Gastroesophageal sphincter (tissue), 4 donors: Measurements from ENCODE around the gene PRKAR1B. TPM values are rescaled to one million over a fixed set of nuclear protein-coding genes. Genes with fewer than 3 reads are reported as not detected.

Experiments
- ATAC-seq: fragments of 150-250 bp; one replicate; pipeline ENCODE4 v1.9.1; 2016; ENCODE audit warnings: mild to moderate bottlenecking, moderate library complexity
- H3K27ac ChIP-seq, 4 donors: fragments of 200-600 bp; sonication (generic) in 3 of 4; 1 replicate in 3 of 4; 2 replicates in 1 of 4; pipeline ENCODE4 v1.5.1; 2016 to 2019
- H3K27me3 ChIP-seq: fragments of 200-600 bp; sonication (generic); one replicate; pipeline ENCODE4 v1.5.1; 2019
- H3K36me3 ChIP-seq, 2 donors: fragments of 200-600 bp; sonication (generic); one replicate each; pipeline ENCODE4 v1.5.1; 2019; ENCODE audit warnings: control low read depth in 1 of 2
- H3K4me1 ChIP-seq, 3 donors: fragments of 200-600 bp; sonication (generic); 1 replicate in 2 of 3; 2 replicates in 1 of 3; pipeline ENCODE4 v1.5.1; 2016 to 2019; ENCODE audit warnings: control low read depth in 2 of 3
- H3K4me3 ChIP-seq, 2 donors: fragments of 200-600 bp; sonication (generic); one replicate each; pipeline ENCODE4 v1.5.1; 2019; ENCODE audit warnings: mild to moderate bottlenecking in 1 of 2, moderate library complexity in 1 of 2
- H3K9me3 ChIP-seq, 3 donors: fragments of 200-600 bp; sonication (generic); one replicate each; pipeline ENCODE4 v1.5.1; 2017 to 2019; ENCODE audit warnings: control low read depth in 2 of 3
- EP300 ChIP-seq: sonication (generic); formaldehyde crosslinking; IDR thresholded peaks from one replicate; pipeline ENCODE4 v1.6.1; 2017; ENCODE audit warnings: antibody characterized with exemption, mild to moderate bottlenecking
- POLR2A ChIP-seq, 2 donors: fragments of 450-650 bp; IDR thresholded peaks; one replicate each; pipeline ENCODE4 v1.6.1; 2017; ENCODE audit warnings: antibody characterized with exemption in 2 of 2, mild to moderate bottlenecking in 2 of 2, moderate library complexity in 1 of 2
- POLR2AphosphoS5 ChIP-seq: sonication (generic); formaldehyde crosslinking; IDR thresholded peaks from one replicate; pipeline ENCODE4 v1.6.1; 2017; ENCODE audit warnings: antibody characterized with exemption
- WGBS, 2 donors: methylation state at CpG; one replicate each; pipeline ENCODE4 v1.1.5; 2018; ENCODE audit warnings: low coverage in 1 of 2; 5-methylcytosine and 5-hydroxymethylcytosine counted together
- total RNA-seq, 4 donors: library from RNA; depleted of rRNA; stranded (reverse); fragments of >200 nt; gene quantifications; one replicate each; pipeline ENCODE4 v1.1.0, GENCODE V29; 2016
- TF ChIP-seq, protein P1 (sequence below), 4 experiments: fragments of 200-600 bp in 2 of 4; fragments of 450-650 bp in 2 of 4; sonication (generic) in 1 of 4; IDR thresholded peaks; one replicate each; pipeline ENCODE4 v1.5.1; 2017 to 2019; ENCODE audit warnings: antibody characterized with exemption in 4 of 4, mild to moderate bottlenecking in 2 of 4, moderate library complexity in 2 of 4

Gene PRKAR1B
- total RNA-seq, 4 donors from 2014 or later: 11.6 to 39.1 (median 24.8) TPM

DNA sequence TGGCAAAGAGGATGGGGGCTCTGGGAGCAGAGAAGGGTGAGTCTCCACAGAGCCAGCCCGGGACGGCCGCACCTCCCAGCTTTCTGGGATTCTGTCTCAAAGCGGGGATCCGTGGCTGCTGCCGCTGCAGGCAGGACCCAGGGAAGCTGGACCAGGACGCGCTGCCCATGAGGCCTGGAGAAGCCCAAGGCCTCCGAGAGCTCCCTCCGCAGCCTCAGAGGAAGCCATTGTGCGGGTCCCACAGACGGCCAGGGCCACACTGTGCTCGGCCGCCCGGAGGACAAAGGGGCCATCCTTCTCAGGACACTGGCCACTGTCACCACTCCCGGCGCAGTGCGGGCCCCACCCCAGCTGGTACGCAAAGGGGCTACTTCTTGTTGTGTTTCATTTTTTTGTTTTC is 128.2 kb downstream of the PRKAR1B start:
- Histone ChIP-seq H3K4me1 (peaks cover 0 to 31% (median 5%) of the 10 kb centered on the region in 3 donors), H3K9me3 (peaks cover 0 to 5% (median 0%) of the 10 kb centered on the region in 3 donors), H3K27me3 (no peaks in the 10 kb centered on the region), H3K27ac (no peak overlapping the region), H3K36me3 (peaks cover 0 to 16% of the 10 kb centered on the region in 2 donors), H3K4me3 (no peak overlapping the region)
- no peak for ATAC-seq
- 90% methylated on average over 8 of the region's 19 CpGs; no CpG with 5 or more reads in 1 of the 2 donors for WGBS, 2 donors
- TF ChIP-seq, protein P1, sequence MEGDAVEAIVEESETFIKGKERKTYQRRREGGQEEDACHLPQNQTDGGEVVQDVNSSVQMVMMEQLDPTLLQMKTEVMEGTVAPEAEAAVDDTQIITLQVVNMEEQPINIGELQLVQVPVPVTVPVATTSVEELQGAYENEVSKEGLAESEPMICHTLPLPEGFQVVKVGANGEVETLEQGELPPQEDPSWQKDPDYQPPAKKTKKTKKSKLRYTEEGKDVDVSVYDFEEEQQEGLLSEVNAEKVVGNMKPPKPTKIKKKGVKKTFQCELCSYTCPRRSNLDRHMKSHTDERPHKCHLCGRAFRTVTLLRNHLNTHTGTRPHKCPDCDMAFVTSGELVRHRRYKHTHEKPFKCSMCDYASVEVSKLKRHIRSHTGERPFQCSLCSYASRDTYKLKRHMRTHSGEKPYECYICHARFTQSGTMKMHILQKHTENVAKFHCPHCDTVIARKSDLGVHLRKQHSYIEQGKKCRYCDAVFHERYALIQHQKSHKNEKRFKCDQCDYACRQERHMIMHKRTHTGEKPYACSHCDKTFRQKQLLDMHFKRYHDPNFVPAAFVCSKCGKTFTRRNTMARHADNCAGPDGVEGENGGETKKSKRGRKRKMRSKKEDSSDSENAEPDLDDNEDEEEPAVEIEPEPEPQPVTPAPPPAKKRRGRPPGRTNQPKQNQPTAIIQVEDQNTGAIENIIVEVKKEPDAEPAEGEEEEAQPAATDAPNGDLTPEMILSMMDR (IDR thresholded peaks at IDR 0.05): no peak
- TF ChIP-seq POLR2AphosphoS5 (no peak), POLR2A (IDR thresholded peaks at IDR 0.05) (no peak)

DNA sequence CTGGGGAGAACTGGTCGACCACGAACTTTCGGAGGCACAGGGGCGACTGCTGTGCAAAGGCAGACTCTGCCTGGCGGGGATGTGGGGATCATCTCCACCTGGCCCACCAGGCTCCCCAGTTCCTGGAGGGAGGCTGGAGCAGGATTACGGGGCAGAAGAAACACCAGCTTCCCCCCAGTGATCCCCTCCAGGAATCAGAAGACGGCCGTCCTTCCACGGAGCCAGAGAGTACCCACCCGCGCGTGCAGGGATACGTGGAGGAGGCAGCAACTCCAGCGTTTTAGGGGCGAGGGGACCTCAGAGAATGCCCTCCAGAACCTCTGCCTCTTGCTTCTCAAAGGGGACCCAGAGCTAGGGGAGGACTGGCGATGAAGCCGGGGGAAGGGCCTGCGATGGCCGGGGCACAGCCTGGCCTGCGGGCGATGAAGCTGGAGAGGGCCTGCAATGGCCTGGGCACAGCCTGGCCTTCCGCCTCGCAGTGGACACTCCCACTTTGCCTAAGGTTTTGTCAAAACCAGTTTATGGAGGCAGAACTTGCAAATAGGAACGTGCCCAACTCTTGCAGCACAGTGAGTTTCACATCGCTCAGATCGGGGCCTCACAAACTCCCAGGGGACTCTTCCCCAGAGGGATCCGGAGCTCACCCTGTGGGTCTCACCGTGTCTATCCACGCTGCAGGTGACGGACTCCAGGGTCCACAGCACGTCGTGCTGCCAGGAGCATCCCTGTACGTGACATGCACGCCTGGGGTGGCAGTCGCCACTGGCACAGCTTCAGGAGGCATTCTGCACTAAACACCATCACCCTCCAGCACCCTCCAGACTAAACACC is 129.5 kb downstream of the PRKAR1B start:
- Histone ChIP-seq H3K27ac (no peak overlapping the region), H3K4me3 (no peak overlapping the region), H3K4me1 (peaks cover 0 to 26% (median 3%) of the 10 kb centered on the region in 3 donors), H3K9me3 (peaks cover 0 to 5% (median 0%) of the 10 kb centered on the region in 3 donors), H3K27me3 (no peaks in the 10 kb centered on the region), H3K36me3 (peaks cover 0 to 16% of the 10 kb centered on the region in 2 donors)
- ATAC-seq: no peak
- TF ChIP-seq POLR2AphosphoS5 (no peak), EP300 (no peak), POLR2A (IDR thresholded peaks at IDR 0.05) (no peak)
- TF ChIP-seq, protein P1 (IDR thresholded peaks at IDR 0.05): no peak
- 85% methylated on average over 5 of the region's 35 CpGs; no CpG with 5 or more reads in 1 of the 2 donors for whole genome bisulfite sequencing, 2 donors

DNA sequence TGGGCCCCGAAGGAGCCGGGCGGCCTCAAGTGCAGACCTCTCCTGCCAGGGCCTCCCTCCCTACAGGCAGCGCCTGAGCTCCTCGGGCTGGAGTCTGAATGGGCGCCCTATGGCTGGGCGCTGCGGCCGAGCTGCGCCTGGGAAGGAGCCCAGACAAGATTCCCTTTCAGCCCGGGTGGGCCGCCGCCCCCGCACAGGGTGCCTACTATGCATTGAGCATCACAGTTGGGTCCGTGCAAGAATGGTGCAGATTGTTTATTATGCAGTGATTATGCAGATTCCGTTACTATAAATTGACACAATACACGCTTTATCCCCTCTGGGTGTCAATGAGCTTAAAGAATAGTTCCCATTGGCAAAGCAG is 130.3 kb downstream of the PRKAR1B start:
- H3K27ac ChIP-seq: no peak overlapping the region
- H3K4me1 ChIP-seq: peaks cover 0 to 22% (median 0%) of the 10 kb centered on the region in 3 donors
- peaks cover 0 to 16% of the 10 kb centered on the region in 2 donors for H3K36me3 ChIP-seq
- no peak for ATAC-seq
- no peak for TF ChIP-seq POLR2AphosphoS5
- no peak for TF ChIP-seq EP300
- TF ChIP-seq, protein P1 (IDR thresholded peaks at IDR 0.05): no peak
- no peak for TF ChIP-seq POLR2A (IDR thresholded peaks at IDR 0.05)
- 78 to 92% methylated on average over 6 to 9 of the region's 17 CpGs for WGBS, 2 donors
- H3K4me3 ChIP-seq: no peak overlapping the region
- H3K27me3 ChIP-seq: no peaks in the 10 kb centered on the region
- H3K9me3 ChIP-seq: peaks cover 0 to 5% (median 0%) of the 10 kb centered on the region in 3 donors

DNA sequence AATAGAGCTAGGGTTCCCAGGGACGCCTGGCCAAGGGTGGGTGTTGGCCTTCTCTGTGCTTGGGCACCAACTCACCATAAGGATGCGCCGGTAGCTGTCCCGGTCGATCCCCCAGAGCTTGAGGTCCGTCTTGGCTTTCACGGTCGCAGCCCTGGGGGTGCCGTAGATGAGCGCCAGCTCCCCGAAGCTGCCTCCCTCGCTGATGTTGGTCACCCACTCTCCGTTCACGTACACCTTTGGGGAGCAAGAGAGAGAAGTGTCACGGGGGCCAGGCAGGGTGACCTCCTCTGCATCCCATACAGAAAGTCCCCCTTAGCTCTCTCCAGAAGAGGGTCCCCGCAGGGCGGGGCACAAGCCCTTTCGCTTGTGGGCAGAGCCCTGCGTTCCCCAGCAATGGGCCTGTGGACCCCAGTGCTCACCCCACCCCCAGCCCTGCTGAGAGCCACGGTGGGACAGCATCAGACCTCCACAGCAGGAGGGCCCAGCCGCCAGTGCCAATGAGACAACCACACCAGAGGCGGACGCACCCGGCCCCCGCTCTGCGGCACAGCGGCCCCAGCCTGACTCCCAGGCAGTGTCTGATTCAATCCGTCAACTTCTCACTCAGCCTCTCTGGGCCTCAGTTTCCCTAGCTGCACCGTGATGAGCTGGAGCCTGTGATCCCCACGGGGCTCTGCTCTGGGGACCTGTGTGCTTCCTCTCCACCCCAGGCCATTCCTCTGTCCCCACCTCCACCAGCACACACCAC is 130.8 kb downstream of the PRKAR1B start:
- TF ChIP-seq, protein P1 (IDR thresholded peaks at IDR 0.05): no peak
- TF ChIP-seq EP300 (no peak), POLR2A (IDR thresholded peaks at IDR 0.05) (no peak), POLR2AphosphoS5 (no peak)
- ATAC-seq: no peak
- peaks cover 0 to 22% (median 1%) of the 10 kb centered on the region in 3 donors for H3K4me1 ChIP-seq

More for the DNA sequence above, 130.8 kb downstream of the PRKAR1B start:
- WGBS, 2 donors: 100% methylated on average over 1 of the region's 30 CpGs; no CpG with 5 or more reads in 1 of the 2 donors
- Histone ChIP-seq H3K9me3 (peaks cover 0 to 5% (median 0%) of the 10 kb centered on the region in 3 donors), H3K36me3 (peaks cover 0 to 16% of the 10 kb centered on the region in 2 donors), H3K27me3 (no peaks in the 10 kb centered on the region), H3K4me3 (no peak overlapping the region), H3K27ac (no peak overlapping the region)
